Measurements from ENCODE around the gene HUS1.
"Not testable (repeated sequence)": the region's sequence is repeated elsewhere in the genome, so short reads cannot be mapped to it uniquely, and the experiment has no call there.

The HUS1 gene

GRCh38 chr7:47932466-47933037, 46.9 kb downstream of the HUS1 start:
- TF ChIP-seq, protein P1, sequence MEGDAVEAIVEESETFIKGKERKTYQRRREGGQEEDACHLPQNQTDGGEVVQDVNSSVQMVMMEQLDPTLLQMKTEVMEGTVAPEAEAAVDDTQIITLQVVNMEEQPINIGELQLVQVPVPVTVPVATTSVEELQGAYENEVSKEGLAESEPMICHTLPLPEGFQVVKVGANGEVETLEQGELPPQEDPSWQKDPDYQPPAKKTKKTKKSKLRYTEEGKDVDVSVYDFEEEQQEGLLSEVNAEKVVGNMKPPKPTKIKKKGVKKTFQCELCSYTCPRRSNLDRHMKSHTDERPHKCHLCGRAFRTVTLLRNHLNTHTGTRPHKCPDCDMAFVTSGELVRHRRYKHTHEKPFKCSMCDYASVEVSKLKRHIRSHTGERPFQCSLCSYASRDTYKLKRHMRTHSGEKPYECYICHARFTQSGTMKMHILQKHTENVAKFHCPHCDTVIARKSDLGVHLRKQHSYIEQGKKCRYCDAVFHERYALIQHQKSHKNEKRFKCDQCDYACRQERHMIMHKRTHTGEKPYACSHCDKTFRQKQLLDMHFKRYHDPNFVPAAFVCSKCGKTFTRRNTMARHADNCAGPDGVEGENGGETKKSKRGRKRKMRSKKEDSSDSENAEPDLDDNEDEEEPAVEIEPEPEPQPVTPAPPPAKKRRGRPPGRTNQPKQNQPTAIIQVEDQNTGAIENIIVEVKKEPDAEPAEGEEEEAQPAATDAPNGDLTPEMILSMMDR (IDR thresholded peaks at IDR 0.05; ENCODE audit: extremely low read depth, missing control alignments) = no peak

GRCh38 chr7:47932016-47932415, 47.4 kb downstream of the HUS1 start:
- TF ChIP-seq, protein P1 (IDR thresholded peaks at IDR 0.05; ENCODE audit: extremely low read depth, missing control alignments) = no peak
- no peak for DNase-seq (ENCODE audit: low spot score)

More at GRCh38 chr7:47932466-47933037, 46.9 kb downstream of the HUS1 start:
- no peak for DNase-seq (ENCODE audit: low spot score)

GRCh38 chr7:47931005-47932004, 48.1 kb downstream of the HUS1 start:
- TF ChIP-seq, protein P1 (IDR thresholded peaks at IDR 0.05; ENCODE audit: extremely low read depth, missing control alignments) = no peak
- no peak for DNase-seq (ENCODE audit: low spot score)

- no peak for DNase-seq (ENCODE audit: low spot score)
- TF ChIP-seq, protein P1 (IDR thresholded peaks at IDR 0.05; ENCODE audit: extremely low read depth, missing control alignments) = no peak
These were observed 55.1 kb downstream of the HUS1 start for GRCh38 chr7:47924266-47924665.

- DNase-seq (ENCODE audit: low spot score) = not testable (repeated sequence)
These were observed 56.1 kb downstream of the HUS1 start for GRCh38 chr7:47923081-47923875.

DNA sequence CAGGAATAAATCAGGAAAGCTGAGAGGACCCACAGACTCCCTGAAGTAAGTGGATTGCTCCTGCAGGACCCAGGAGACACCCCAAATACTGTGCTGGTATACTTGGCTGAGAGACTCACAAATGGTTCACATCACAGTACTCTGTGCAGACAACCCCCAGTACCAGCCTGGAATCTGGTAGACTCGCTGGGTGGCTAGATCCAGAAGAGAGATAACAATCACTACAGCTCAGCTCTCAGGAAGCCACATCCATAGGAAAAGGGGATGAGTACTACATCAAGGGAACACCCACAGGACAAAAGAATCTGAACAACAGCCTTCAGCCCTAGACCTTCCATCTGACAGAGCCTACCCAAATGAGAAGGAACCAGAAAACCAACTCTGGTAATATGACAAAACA, 62.9 kb downstream of the HUS1 start:
- DNase-seq (ENCODE audit: low spot score) = not testable (repeated sequence)

DNA sequence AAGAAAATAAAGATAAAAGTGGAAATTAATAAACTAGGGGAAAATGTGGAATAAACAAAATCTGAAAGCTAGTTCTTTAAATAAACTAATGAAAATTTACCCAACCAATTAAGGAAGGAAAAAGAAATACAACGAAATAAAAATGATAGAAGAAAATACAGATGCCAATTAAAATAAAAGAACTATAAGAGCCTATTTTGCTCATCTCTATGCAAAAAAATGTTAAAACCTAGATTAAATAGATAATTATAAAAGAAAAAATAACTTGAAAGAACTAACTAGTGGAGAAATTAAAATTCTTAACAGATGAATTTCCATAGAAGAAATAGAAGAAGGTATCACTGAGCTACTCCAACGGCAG, 63.8 kb downstream of the HUS1 start:
- DNase-seq (ENCODE audit: low spot score) = no peak
- TF ChIP-seq, protein P1 (IDR thresholded peaks at IDR 0.05; ENCODE audit: extremely low read depth, missing control alignments) = no peak
